PC-3 (cell line): ENCODE data around the gene AVL9.

Experiments
- EZH2 ChIP-seq: fragments of 300-600 bp; sonication (generic); IDR thresholded peaks from one replicate; pipeline ENCODE4 v1.6.1; 2017; ENCODE audit warnings: antibody characterized with exemption, mild to moderate bottlenecking, low read length; ENCODE audit not compliant: unreplicated experiment
- TF ChIP-seq, protein P1 (sequence below): fragments of 300-600 bp; sonication (generic); conservative IDR thresholded peaks from 2 replicates; pipeline ENCODE4 v1.5.1; 2017; ENCODE audit warnings: antibody characterized with exemption, low read depth, mild to moderate bottlenecking, low read length

DNA sequence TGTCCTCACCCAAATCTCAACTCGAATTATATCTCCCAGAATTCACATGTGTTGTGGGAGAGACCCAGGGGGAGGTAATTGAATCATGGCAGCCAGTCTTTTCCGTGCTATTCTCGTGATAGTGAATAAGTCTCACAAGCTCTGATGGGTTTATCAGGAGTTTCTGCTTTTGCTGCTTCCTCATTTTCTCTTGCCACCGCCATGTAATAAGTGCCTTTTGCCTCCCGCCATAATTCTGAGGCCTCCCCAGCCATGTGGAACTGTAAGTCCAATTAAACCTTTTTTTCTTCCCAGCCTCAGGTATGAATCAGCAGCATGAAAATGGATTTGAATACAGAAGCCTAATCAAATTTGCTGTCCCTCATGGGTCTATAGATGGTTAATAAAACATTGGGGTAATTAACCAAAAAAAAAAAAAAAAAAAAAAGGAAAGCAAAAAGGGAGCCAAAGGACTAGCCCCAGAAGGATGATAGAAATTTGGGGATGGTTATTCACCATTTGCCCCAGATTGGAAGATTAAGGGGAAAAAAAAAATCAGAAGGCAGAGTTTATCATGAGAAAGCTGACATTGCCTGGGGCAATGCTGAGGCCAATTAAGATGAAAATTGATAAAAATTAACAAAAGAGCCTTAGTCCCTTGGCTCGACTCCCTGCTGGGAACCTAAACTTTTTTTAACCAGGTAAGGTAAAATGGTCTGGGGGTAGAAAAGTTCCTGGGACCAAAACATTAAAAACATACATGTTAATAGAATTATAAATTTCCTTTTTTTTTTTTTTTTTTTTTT is 27.6 kb downstream of the AVL9 start:
- TF ChIP-seq, protein P1, sequence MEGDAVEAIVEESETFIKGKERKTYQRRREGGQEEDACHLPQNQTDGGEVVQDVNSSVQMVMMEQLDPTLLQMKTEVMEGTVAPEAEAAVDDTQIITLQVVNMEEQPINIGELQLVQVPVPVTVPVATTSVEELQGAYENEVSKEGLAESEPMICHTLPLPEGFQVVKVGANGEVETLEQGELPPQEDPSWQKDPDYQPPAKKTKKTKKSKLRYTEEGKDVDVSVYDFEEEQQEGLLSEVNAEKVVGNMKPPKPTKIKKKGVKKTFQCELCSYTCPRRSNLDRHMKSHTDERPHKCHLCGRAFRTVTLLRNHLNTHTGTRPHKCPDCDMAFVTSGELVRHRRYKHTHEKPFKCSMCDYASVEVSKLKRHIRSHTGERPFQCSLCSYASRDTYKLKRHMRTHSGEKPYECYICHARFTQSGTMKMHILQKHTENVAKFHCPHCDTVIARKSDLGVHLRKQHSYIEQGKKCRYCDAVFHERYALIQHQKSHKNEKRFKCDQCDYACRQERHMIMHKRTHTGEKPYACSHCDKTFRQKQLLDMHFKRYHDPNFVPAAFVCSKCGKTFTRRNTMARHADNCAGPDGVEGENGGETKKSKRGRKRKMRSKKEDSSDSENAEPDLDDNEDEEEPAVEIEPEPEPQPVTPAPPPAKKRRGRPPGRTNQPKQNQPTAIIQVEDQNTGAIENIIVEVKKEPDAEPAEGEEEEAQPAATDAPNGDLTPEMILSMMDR = no peak
- TF ChIP-seq EZH2 = no peak
